H1 (cell line): ENCODE measurements around the gene PRRX2. TPM values are rescaled to one million over a fixed set of nuclear protein-coding genes. Genes with fewer than 3 reads are reported as not detected.

ENCODE experiments used
- CTCF ChIA-PET: fragments of 300-600 bp; sonication (Branson Sonifier 250); formaldehyde crosslinking; loops from one replicate; lab custom pipeline; 2021; ENCODE audit not compliant: partially characterized antibody; lab: Charles Lee
- POLR2A ChIA-PET: fragments of 300-600 bp; sonication (Branson Sonifier 250); formaldehyde crosslinking; loops from one replicate; lab custom pipeline; 2021; ENCODE audit warnings: inconsistent platforms; ENCODE audit not compliant: partially characterized antibody; lab: Charles Lee
- DNase-seq, 2 experiments: peaks; one replicate each; pipeline versions ENCODE4 v3.0.0 to v3.0.0-alpha.2; 2010 to 2022; ENCODE audit warnings: low spot score in 2 of 2, low read depth in 1 of 2, mixed read lengths in 1 of 2
- FAIRE-seq: peaks from 2 replicates; lab custom pipeline; 2011; peaks lifted over from hg19 to GRCh38; lab: Jason Lieb, UNC
- H2AFZ ChIP-seq: 2 replicates; pipeline ENCODE4 v1.8.1; 2012; ENCODE audit warnings: low read length, inconsistent platforms
- H2AK5ac ChIP-seq: 2 replicates; pipeline ENCODE4 v1.6.1; 2013; ENCODE audit warnings: low read depth, low read length
- H2BK120ac ChIP-seq: replicated peaks from 2 replicates; pipeline ENCODE3; 2013; ENCODE audit warnings: low read depth, low read length, inconsistent platforms
- H2BK12ac ChIP-seq: 2 replicates; pipeline ENCODE4 v1.6.1; 2013; ENCODE audit warnings: low read depth, low read length
- H2BK15ac ChIP-seq: 2 replicates; pipeline ENCODE4 v1.6.1; 2013; ENCODE audit warnings: low read length
- H2BK20ac ChIP-seq: 2 replicates; pipeline ENCODE4 v1.6.1; 2013; ENCODE audit warnings: low read length
- H2BK5ac ChIP-seq: 2 replicates; pipeline ENCODE4 v1.6.1; 2013; ENCODE audit warnings: low read depth, low read length
- H3K14ac ChIP-seq: 2 replicates; pipeline ENCODE4 v1.6.1; 2013; ENCODE audit warnings: inconsistent platforms; ENCODE audit not compliant: insufficient read length
- H3K18ac ChIP-seq: 2 replicates; pipeline ENCODE4 v1.6.1; 2013; ENCODE audit warnings: low read length; ENCODE audit errors: extremely low read depth
- H3K23ac ChIP-seq: 2 replicates; pipeline ENCODE4 v1.6.1; 2013; ENCODE audit warnings: inconsistent platforms; ENCODE audit not compliant: insufficient read length
- H3K23me2 ChIP-seq: 2 replicates; pipeline ENCODE4 v1.6.1; 2013; ENCODE audit warnings: low read depth, low read length
- H3K27ac ChIP-seq: 2 replicates; pipeline ENCODE4 v1.6.1; 2011; ENCODE audit warnings: low read depth, low read length, inconsistent platforms
- H3K27me3 ChIP-seq, 4 experiments: replicated peaks in 1 of 4; 1 replicate in 1 of 4; 2 replicates in 3 of 4; pipeline versions ENCODE4 v1.6.1 to v1.8.1; 2011 to 2013; ENCODE audit warnings: low read length in 3 of 4, mild to moderate bottlenecking in 3 of 4, inconsistent platforms in 2 of 4, mixed read lengths in 2 of 4, moderate library complexity in 1 of 4; ENCODE audit not compliant: control insufficient read depth in 3 of 4, insufficient read depth in 3 of 4; ENCODE audit errors: extremely low read depth in 1 of 4
- H3K36me3 ChIP-seq, 4 experiments: 2 replicates each; pipeline versions ENCODE4 v1.6.1 to v1.8.1; 2011 to 2013; ENCODE audit warnings: mild to moderate bottlenecking in 4 of 4, low read length in 3 of 4, moderate library complexity in 2 of 4, control low read depth in 1 of 4, inconsistent platforms in 1 of 4; ENCODE audit not compliant: insufficient read depth in 4 of 4, control insufficient read depth in 2 of 4
- H3K4ac ChIP-seq: replicated peaks from 2 replicates; pipeline ENCODE3; 2013; ENCODE audit warnings: low read length, low read depth, mixed read lengths, inconsistent platforms; ENCODE audit not compliant: insufficient read length
- H3K4me1 ChIP-seq, 4 experiments: replicated peaks in 1 of 4; 1 replicate in 1 of 4; 2 replicates in 3 of 4; pipeline versions ENCODE4 v1.6.1 to v1.8.1; 2011 to 2013; ENCODE audit warnings: low read length in 3 of 4, inconsistent platforms in 2 of 4, mixed read lengths in 1 of 4; ENCODE audit not compliant: insufficient read depth in 4 of 4, control insufficient read depth in 3 of 4
- H3K4me2 ChIP-seq, 2 experiments: 2 replicates each; pipeline versions ENCODE4 v1.6.1 to v1.8.1; 2011 to 2013; ENCODE audit warnings: low read depth in 2 of 2, low read length in 2 of 2, control low read depth in 1 of 2, inconsistent platforms in 1 of 2, mild to moderate bottlenecking in 1 of 2; ENCODE audit not compliant: insufficient read depth in 1 of 2
- H3K4me3 ChIP-seq, 4 experiments: fragments of 200-600, 300-600 bp in 1 of 4; sonication (generic), shearing (Covaris generic), sonication (Bioruptor Twin) in 1 of 4; 2 replicates each; pipeline versions ENCODE4 v1.5.1 to v1.8.1; 2011 to 2016; ENCODE audit warnings: low read length in 4 of 4, low read depth in 3 of 4, control low read depth in 2 of 4, inconsistent platforms in 2 of 4, mild to moderate bottlenecking in 2 of 4, mixed read lengths in 1 of 4, moderate library complexity in 1 of 4; ENCODE audit not compliant: insufficient read depth in 2 of 4; ENCODE audit errors: extremely low read depth in 1 of 4
- H3K56ac ChIP-seq: replicated peaks from 2 replicates; pipeline ENCODE3; 2013; ENCODE audit warnings: low read depth, mild to moderate bottlenecking, mixed read lengths, low read length, inconsistent platforms; ENCODE audit not compliant: insufficient read length
- H3K79me1 ChIP-seq: 2 replicates; pipeline ENCODE4 v1.6.1; 2013; ENCODE audit warnings: low read depth, low read length, control low read depth
- H3K79me2 ChIP-seq, 2 experiments: 2 replicates each; pipeline versions ENCODE4 v1.6.1 to v1.8.1; 2012 to 2013; ENCODE audit warnings: low read length in 2 of 2, mild to moderate bottlenecking in 2 of 2, inconsistent platforms in 1 of 2; ENCODE audit not compliant: insufficient read depth in 2 of 2, control insufficient read depth in 1 of 2
- H3K9ac ChIP-seq, 4 experiments: replicated peaks in 1 of 4; 1 replicate in 1 of 4; 2 replicates in 3 of 4; pipeline versions ENCODE4 v1.6.1 to v1.8.1; 2011 to 2013; ENCODE audit warnings: low read depth in 3 of 4, low read length in 3 of 4, control low read depth in 2 of 4, mild to moderate bottlenecking in 2 of 4, moderate library complexity in 2 of 4, inconsistent platforms in 1 of 4; ENCODE audit errors: extremely low read depth in 1 of 4
- H3K9me3 ChIP-seq, 2 experiments: 2 replicates each; pipeline versions ENCODE4 v1.6.1 to v1.8.1; 2012 to 2013; ENCODE audit warnings: mild to moderate bottlenecking in 2 of 2, moderate library complexity in 2 of 2, control low read depth in 1 of 2, inconsistent platforms in 1 of 2, low read depth in 1 of 2, low read length in 1 of 2, mixed read lengths in 1 of 2; ENCODE audit not compliant: insufficient read depth in 2 of 2
- H4K20me1 ChIP-seq, 2 experiments: replicated peaks in 1 of 2; 2 replicates each; pipeline versions ENCODE3 to v1.8.1; 2011 to 2013; ENCODE audit warnings: inconsistent platforms in 2 of 2, low read length in 2 of 2, mild to moderate bottlenecking in 1 of 2; ENCODE audit not compliant: insufficient read depth in 2 of 2, control insufficient read depth in 1 of 2
- H4K5ac ChIP-seq: 2 replicates; pipeline ENCODE4 v1.6.1; 2013; ENCODE audit warnings: low read length, low read depth, mixed read lengths, inconsistent platforms; ENCODE audit not compliant: insufficient read length
- H4K8ac ChIP-seq: 2 replicates; pipeline ENCODE4 v1.8.0; 2013; ENCODE audit warnings: mild to moderate bottlenecking, moderate library complexity, low read length, inconsistent platforms; ENCODE audit not compliant: insufficient read depth; ENCODE audit errors: extremely low read depth
- H4K91ac ChIP-seq: replicated peaks from 2 replicates; pipeline ENCODE3; 2013; ENCODE audit warnings: low read length, mixed read lengths, inconsistent platforms; ENCODE audit not compliant: insufficient read length
- CHD2 ChIP-seq: IDR thresholded peaks from 2 replicates; pipeline ENCODE4 v1.6.1; 2012; ENCODE audit warnings: low read length, improper control_type of control experiment
- CTBP2 ChIP-seq: IDR thresholded peaks from 2 replicates; pipeline ENCODE4 v1.7.0; 2011; ENCODE audit warnings: borderline replicate concordance, mild to moderate bottlenecking, moderate library complexity, mixed read lengths, low read length; ENCODE audit not compliant: insufficient read depth, insufficient read length
- EGR1 ChIP-seq: IDR thresholded peaks from 2 replicates; pipeline ENCODE4 v1.6.1; 2011; ENCODE audit warnings: low read depth, low read length, borderline replicate concordance
- HDAC2 ChIP-seq, 2 experiments: fragments of 300-600 bp in 1 of 2; sonication (generic) in 1 of 2; IDR thresholded peaks; 2 replicates each; pipeline ENCODE4 v1.6.1; 2011 to 2012; ENCODE audit warnings: low read depth in 2 of 2, low read length in 2 of 2, mild to moderate bottlenecking in 2 of 2, moderate library complexity in 2 of 2, borderline replicate concordance in 1 of 2, inconsistent platforms in 1 of 2
- JUN ChIP-seq: IDR thresholded peaks from 2 replicates; pipeline ENCODE4 v1.6.1; 2011; ENCODE audit warnings: low read depth, mild to moderate bottlenecking, improper control_type of control experiment, low read length
- KDM5A ChIP-seq: fragments of 200-600 bp; IDR thresholded peaks from 2 replicates; pipeline ENCODE4 v1.7.1; 2012; ENCODE audit warnings: mild to moderate bottlenecking, low read length, inconsistent platforms, mixed read lengths
- NANOG ChIP-seq: IDR thresholded peaks from 2 replicates; pipeline ENCODE4 v1.6.1; 2011; ENCODE audit warnings: low read length, low read depth, mild to moderate bottlenecking, inconsistent platforms; ENCODE audit not compliant: insufficient read depth, poor library complexity, severe bottlenecking
- PHF8 ChIP-seq: fragments of 200-600 bp; sonication (generic); conservative IDR thresholded peaks from 2 replicates; pipeline ENCODE4 v1.7.1; 2012; ENCODE audit warnings: low read depth, mild to moderate bottlenecking, inconsistent platforms, low read length, moderate library complexity
- POLR2A ChIP-seq, 2 experiments: IDR thresholded peaks; 1 replicate in 1 of 2; 2 replicates in 1 of 2; pipeline ENCODE4 v1.6.1; 2011; ENCODE audit warnings: low read depth in 2 of 2, low read length in 2 of 2, mild to moderate bottlenecking in 2 of 2; ENCODE audit errors: control extremely low read depth in 1 of 2
- SIN3A ChIP-seq, 2 experiments: IDR thresholded peaks in 1 of 2; conservative IDR thresholded peaks in 1 of 2; 2 replicates each; pipeline ENCODE4 v1.6.1; 2011 to 2012; ENCODE audit warnings: low read length in 2 of 2, improper control_type of control experiment in 1 of 2, low read depth in 1 of 2, mild to moderate bottlenecking in 1 of 2
- SP4 ChIP-seq: IDR thresholded peaks from 2 replicates; pipeline ENCODE4 v1.6.1; 2012; ENCODE audit warnings: low read length, inconsistent platforms
- TEAD4 ChIP-seq: IDR thresholded peaks from 2 replicates; pipeline ENCODE4 v1.6.1; 2012; ENCODE audit warnings: low read depth, low read length, inconsistent platforms, mixed read lengths
- ZNF274 ChIP-seq: IDR thresholded peaks from 2 replicates; pipeline ENCODE4 v1.7.0; 2012; ENCODE audit warnings: low read length, borderline replicate concordance; ENCODE audit errors: extremely low read depth
- WGBS, 2 experiments: shearing (Covaris generic) in 1 of 2; methylation state at CpG; one replicate each; pipeline versions ENCODE4 v1.1.6 to v1.1.7; 2013 to 2015; ENCODE audit warnings: low lambda C conversion rate in 2 of 2, mixed read lengths in 2 of 2, inconsistent platforms in 1 of 2, low coverage in 1 of 2, missing lambda C conversion rate in 1 of 2; ENCODE audit not compliant: insufficient replicate concordance in 2 of 2, insufficient coverage in 1 of 2, insufficient read length in 1 of 2; ENCODE audit errors: extremely low coverage in 1 of 2, missing lambda C conversion rate in 1 of 2; 5-methylcytosine and 5-hydroxymethylcytosine counted together
- polyA plus RNA-seq, 7 experiments: library from polyadenylated mRNA; depleted of rRNA in 3 of 7; stranded (reverse) in 5 of 7; unstranded in 2 of 7; fragments of >200 nt in 5 of 7; fragments of 200-250 nt in 2 of 7; gene quantifications; 1 replicate in 5 of 7; 2 replicates in 1 of 7; 4 replicates in 1 of 7; pipeline versions ENCODE4 v1.2.1 to v1.2.3, GENCODE V29; 2011 to 2013; ENCODE audit warnings: missing spikeins in 2 of 7, mixed read lengths in 2 of 7
- total RNA-seq: library from RNA; stranded (reverse); fragmentation: NEBNext Ultra II Directional; extraction: Animal tissue kit (Norgen Biotek cat#: 25700); gene quantifications from 2 replicates; pipeline ENCODE4 v1.2.1, GENCODE V29; 2021
- TF ChIP-seq, protein P1 (sequence below): IDR thresholded peaks from 2 replicates; pipeline ENCODE4 v1.6.1; 2012; ENCODE audit warnings: inconsistent platforms

PRRX2 gene
- total and polyA plus RNA-seq, 2 of the 8 experiments (the other 6 are each of a cell fraction or from before 2014, with no cell fraction given): 5.8 to 9.2 TPM

DNA sequence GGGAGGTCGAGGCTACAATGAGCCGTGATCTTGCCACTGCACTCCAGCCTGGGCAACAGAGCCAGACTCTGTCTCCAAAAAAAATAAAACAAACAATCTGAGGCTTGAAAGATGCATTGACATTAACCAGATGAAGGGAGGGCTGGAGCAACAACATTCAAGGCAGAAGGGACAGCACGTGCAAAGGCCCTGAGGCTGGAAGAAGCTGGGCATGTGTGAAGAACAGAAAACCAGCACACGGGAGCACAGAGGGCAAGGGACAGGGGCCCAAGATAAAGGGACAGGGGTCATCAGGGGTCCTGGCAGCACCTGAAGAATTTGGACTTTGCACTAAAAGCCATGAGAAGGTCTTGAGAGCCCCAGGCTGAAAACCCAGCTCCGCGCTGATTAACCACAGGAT, 84.1 kb downstream of the PRRX2 start:
- Histone ChIP-seq H2BK12ac (no peak overlapping the region), H3K9ac (no peak overlapping the region), H2BK120ac (no peak overlapping the region), H3K9me3 (no peaks in the 10 kb centered on the region), H2BK15ac (no peak overlapping the region), H4K8ac (no peak overlapping the region), H4K20me1 (no peaks in the 10 kb centered on the region), H3K4me1 (peaks cover 0 to 12% (median 11%) of the 10 kb centered on the region in 4 experiments; a peak in 5 of 7 replicates), H2AFZ (no peak overlapping the region), H3K23me2 (no peaks in the 10 kb centered on the region), H2BK5ac (no peak overlapping the region), H2AK5ac (no peak overlapping the region), H3K27ac (no peak overlapping the region), H3K4me3 (no peak overlapping the region), H3K18ac (no peak overlapping the region), H3K27me3 (no peaks in the 10 kb centered on the region; a peak in 1 of 7 replicates), H3K79me1 (no peaks in the 10 kb centered on the region), H3K56ac (no peak overlapping the region), H3K36me3 (no peaks in the 10 kb centered on the region), H3K23ac (no peak overlapping the region), H3K4me2 (no peak overlapping the region), H3K79me2 (no peaks in the 10 kb centered on the region), H2BK20ac (no peak overlapping the region), H4K91ac (no peak overlapping the region), H3K4ac (no peak overlapping the region), H3K14ac (no peak overlapping the region), H4K5ac (no peak overlapping the region)
- DNase-seq: no peak
- ChIA-PET CTCF (interaction anchor here (0.9 to 6.4 kb wide), 9 partner anchors 8 to 618 kb away, joined by 3 to 49 read pairs (median 8); no protein-coding TSS in a partner anchor), POLR2A (interaction anchor here (0.9 to 1.7 kb wide), 2 partner anchors 11 to 112 kb away, joined by 3 to 4 read pairs; no protein-coding TSS in a partner anchor)
- no peak for FAIRE-seq
- 81% methylated on average over 6 of the region's 6 CpGs; no CpG with 5 or more reads in 1 of the 2 experiments for WGBS, 2 experiments
- no peak for TF ChIP-seq SP4
- TF ChIP-seq TEAD4: no peak
- TF ChIP-seq JUN: no peak
- no peak for TF ChIP-seq SIN3A (conservative IDR thresholded peaks at IDR 0.05 in 1 of 2, IDR thresholded peaks at IDR 0.05 in 1 of 2; ENCODE audit: low read depth in 1 of 2, low read length in 2 of 2)
- no peak for TF ChIP-seq ZNF274
- TF ChIP-seq CHD2: no peak
- TF ChIP-seq KDM5A: no peak
- TF ChIP-seq, protein P1, sequence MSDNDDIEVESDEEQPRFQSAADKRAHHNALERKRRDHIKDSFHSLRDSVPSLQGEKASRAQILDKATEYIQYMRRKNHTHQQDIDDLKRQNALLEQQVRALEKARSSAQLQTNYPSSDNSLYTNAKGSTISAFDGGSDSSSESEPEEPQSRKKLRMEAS: no peak
- no peak for TF ChIP-seq EGR1
- TF ChIP-seq NANOG: no peak
- no peak for TF ChIP-seq PHF8
- no peak for TF ChIP-seq CTBP2
- no peak for TF ChIP-seq POLR2A (IDR thresholded peaks at IDR 0.05; ENCODE audit: control extremely low read depth in 1 of 2, low read depth in 2 of 2, low read length in 2 of 2)
- TF ChIP-seq HDAC2 (IDR thresholded peaks at IDR 0.05; ENCODE audit: borderline replicate concordance in 1 of 2, low read depth in 2 of 2, low read length in 2 of 2): no peak
